HG03432 (cell line): ENCODE measurements around the gene UGDH.

Source experiments
- ATAC-seq: cut with Tn5 transposase; IDR thresholded peaks from one replicate; pipeline ENCODE4 v1.9.1; 2021; ENCODE audit warnings: mild to moderate bottlenecking, moderate library complexity; ENCODE audit not compliant: unreplicated experiment

UGDH gene

DNA sequence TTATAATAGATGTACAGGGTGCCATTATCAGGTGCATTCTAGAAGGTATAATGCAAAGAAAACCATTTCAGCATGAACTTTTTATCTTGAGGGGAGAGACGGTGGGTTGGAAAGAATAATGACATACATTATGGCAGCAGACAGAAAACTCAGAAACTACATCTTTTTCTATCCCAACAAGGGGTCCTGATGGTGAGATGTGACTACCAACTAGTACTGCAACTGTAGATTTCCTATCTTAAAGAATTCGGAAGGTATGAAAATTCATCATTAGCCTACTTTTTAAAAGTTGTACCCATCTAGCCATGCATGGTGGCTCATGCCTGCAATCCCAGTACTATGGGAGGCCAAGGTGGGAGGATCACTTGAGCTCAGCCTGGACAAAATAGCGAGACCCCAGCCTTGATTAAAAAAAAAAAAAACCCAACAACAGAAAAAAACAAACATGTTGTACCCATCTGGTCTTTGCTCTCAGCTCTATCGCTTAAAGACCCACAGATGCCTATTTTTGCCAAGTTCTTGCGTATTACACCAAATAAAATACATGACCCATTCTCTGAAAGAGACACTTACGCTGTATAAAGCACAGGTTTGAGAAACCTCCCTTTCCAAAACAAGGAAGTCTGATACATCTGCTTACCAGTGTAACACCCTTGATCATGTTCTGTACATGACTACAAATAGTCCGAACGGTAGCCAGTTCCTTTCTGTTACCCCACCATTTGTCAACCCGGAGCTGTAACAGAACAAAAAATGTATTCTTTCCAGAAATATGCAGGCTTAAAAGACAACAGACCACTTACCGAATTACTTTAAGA is 70.1 kb downstream of the UGDH start:
- ATAC-seq, result no peak

- ATAC-seq, result no peak
These were observed 71.8 kb downstream of the UGDH start for GRCh38 chr4:39455486-39455885.

GRCh38 chr4:39453738-39454137 is 73.5 kb downstream of the UGDH start:
- ATAC-seq, result no peak

DNA sequence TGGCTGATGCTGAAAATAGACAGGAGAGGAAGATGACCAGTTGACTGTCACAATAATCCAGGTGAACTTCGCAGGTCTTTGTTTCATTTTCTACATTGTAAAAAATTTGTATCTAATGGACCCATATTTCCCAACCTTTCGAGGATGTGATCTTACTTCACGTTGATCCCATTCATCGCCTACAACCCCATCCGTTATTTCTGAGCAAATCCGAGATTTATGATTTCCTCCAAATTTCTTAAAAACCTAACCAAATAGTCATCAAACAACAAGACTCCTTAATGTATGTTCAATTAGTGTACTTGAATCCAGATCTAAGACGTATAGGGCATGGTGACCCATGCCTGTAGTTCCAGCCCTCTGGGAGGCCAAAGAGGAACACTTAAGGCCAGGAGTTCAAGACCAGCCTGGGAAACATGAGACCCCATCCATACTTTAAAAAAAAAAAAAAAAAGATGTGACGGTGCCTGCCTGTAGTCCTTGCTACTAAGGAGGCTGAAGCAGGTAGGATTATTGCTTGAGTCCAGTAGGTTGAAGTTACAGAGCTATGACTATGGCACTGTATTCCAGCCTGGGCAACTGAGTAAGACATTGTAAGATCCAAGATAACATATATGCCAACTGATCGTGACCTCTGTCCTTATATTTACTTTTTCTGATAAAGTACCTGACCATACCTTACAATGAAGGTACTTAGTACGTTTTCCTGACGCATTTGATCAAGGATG is 74.2 kb downstream of the UGDH start:
- ATAC-seq, result no peak

GRCh38 chr4:39452153-39452859 is 74.9 kb downstream of the UGDH start:
- no peak for ATAC-seq

DNA sequence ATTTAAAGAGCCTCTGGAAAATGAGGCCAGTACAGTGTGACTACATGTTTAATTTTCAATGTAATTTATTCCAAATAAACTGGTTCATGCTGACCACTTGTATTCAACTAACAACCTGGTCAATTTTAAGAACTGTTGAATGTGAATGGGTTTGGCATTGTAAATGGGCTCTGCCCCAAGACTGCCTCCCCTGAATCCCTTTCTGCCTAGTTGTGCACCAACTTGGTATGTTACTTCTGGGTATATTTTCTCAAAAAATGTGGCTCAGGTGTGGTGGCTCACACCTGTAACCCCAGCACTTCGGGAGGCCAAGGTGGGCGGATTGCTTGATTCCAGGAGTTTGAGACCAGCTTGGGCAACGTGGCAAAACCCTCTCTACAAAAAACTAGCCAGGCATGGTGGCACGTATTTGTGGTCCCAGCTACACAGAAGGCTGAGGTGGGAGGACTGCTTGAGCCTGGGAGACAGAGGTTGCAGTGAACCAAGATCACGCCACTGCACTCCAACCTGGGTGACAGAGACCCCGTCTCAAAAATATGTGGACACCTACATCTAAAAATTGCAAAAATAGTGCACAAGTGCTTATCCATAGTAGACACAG is 75.7 kb downstream of the UGDH start:
- no peak for ATAC-seq

DNA sequence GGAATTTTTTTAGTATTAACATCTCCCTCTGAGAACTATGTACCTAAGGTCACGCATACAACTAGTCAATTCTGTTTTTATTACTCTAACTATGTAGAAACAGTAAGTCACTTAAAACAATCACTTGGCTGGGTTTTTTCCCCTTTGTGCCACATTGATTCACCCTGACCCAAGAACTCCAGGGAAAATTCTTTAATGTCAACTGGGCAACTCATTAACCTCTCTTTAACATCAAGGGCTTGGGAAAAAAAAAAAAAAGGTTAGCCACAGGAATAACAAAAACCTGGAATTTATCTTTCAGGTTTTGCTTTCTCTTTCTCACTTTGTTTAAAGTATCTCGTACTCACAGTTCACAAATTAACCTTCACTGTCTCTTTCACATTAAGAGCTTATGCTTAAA is 76.6 kb downstream of the UGDH start:
- ATAC-seq, result no peak
